ENCODE measurements around the gene DOCK11.
"Not testable (repeated sequence)": the region's sequence is repeated elsewhere in the genome, so short reads cannot be mapped to it uniquely, and the experiment has no call there.

DOCK11 gene

DNA sequence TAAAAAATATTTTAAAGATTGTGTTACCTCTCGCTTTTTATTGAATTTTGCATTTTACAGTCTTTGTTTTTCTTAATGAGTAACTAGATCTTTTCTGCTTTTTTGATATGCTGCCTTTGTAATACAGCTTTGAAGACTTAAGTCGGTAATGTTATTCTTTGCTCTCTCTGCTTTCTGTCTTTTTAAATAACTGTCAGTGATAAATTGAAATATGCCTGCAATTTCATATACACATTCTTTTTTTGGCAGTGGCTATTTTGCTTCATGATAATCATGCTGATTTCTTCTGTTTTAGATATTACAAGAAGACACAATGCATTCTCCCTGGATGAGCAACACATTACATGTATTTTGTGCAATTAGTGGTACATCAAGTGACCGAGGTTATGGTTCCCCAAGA is 189.8 kb downstream of the DOCK11 start:
- DNase-seq (ENCODE audit: low read depth in 3 of 3, low spot score in 1 of 3) = no peak

- no peak for DNase-seq (ENCODE audit: low read depth in 3 of 3, low spot score in 1 of 3)
Measured at GRCh38 chrX:118688935-118689334, 193.3 kb downstream of the DOCK11 start.

GRCh38 chrX:118693843-118694242 is 198.2 kb downstream of the DOCK11 start:
- no peak for DNase-seq (ENCODE audit: low read depth in 3 of 3, low spot score in 1 of 3)

DNA sequence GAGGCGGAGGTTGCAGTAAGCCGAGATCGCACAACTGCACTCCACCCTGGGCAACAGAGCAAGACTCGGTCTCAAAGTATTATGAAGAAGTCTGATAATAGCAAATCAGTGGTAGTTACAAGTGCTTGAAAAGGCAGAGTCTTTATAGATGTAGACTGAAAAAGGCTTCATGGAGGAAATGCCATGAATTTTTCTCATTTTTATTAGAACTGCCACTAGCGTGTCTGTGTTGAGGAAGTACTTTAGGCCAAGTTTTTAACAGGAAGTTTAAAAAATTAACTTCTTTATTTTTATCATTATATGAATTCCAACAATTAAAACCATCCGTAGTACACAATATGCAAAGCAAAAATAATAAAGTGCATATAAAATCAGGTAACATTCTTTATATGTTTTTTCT is 199.0 kb downstream of the DOCK11 start:
- no peak for DNase-seq (ENCODE audit: low read depth in 3 of 3, low spot score in 1 of 3)

- DNase-seq (ENCODE audit: low read depth in 3 of 3, low spot score in 1 of 3) = no peak
Measured at GRCh38 chrX:118698516-118699170, 203.0 kb downstream of the DOCK11 start.

DNA sequence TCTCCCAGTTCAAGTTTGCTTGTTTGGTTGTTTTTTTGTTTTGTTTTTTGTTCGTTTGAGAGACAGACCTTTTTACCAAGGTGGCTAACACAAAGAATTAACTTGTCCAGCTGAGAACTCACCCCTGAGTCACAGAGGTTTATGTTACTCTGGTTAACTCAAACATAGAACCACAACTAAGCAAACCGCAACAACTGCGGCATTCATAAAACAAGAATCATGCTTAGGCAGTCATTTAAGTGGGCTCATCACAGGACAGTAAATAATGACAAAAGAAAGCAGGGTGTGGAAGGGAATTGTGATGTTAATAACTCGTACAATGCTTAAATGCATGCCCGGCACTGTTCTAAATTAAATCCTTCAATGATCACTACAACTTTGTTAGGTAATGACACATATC is 207.1 kb downstream of the DOCK11 start:
- DNase-seq (ENCODE audit: low read depth in 3 of 3, low spot score in 1 of 3) = no peak

DNA sequence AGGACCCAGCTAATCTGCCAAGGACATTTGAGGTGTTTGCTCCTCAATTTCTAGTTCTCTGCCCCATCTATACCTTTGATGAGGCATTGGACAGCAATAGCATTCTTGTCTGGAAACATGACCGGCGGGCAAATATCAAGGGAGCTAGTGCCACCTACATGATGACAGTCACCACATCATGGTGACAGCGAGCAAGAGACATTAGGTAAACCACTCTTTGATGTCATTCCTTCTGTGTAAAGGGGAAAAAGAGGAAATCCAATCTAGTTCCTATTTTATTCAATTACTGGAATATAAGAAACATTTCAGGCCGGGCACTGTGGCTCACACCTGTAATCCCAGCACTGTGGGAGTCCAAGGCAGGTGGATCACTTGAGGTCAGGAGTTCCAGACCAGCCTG is 211.1 kb downstream of the DOCK11 start:
- DNase-seq (ENCODE audit: low read depth in 3 of 3, low spot score in 1 of 3) = no peak

DNA sequence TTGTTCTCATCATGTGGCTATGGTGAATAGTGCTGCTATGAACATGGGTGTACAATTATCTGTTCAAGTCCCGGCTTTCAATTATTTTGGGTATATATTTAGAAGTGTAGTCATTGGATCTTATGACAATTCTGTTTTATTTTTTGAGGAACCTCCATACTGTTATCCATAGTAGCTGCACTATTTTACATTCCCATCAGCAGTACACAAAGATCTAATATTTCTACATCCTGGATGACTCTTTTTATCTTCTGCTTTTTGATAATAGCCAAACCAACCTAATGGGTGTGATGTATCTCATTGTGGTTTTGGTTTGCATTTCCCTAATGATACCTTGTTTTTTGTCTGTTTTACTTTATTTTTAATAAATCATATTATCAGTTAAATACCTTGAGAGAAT is 218.9 kb downstream of the DOCK11 start:
- DNase-seq (ENCODE audit: low read depth in 3 of 3, low spot score in 1 of 3) = no peak

DNA sequence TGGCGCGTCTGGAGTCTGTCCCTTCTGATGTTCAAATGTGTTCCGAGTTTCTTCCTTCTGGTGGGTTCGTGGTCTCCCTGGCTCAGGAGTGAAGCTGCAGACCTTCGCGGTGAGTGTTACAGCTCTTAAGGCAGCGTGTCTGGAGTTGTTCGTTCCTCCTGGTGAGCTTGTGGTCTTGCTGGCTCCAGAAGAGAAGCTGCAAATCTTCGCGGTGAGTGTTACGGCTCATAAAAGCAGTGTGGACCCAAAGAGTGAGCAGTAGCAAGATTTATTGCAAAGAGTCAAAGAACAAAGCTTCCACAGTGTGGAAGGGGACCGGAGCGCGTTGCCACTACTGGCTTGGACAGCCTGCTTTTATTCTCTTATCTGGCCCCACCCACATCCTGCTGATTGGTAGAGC is 220.3 kb downstream of the DOCK11 start:
- not testable (repeated sequence) for DNase-seq (ENCODE audit: low read depth in 3 of 3, low spot score in 1 of 3)

GRCh38 chrX:118716833-118717232 is 221.2 kb downstream of the DOCK11 start:
- DNase-seq (ENCODE audit: low read depth in 3 of 3, low spot score in 1 of 3) = not testable (repeated sequence)

- no peak for DNase-seq (ENCODE audit: low read depth in 3 of 3, low spot score in 1 of 3)
Measured at GRCh38 chrX:118717678-118718391, 222.2 kb downstream of the DOCK11 start.

GRCh38 chrX:118718737-118719136 is 223.1 kb downstream of the DOCK11 start:
- DNase-seq (ENCODE audit: low read depth in 3 of 3, low spot score in 1 of 3) = no peak

- DNase-seq (ENCODE audit: low read depth in 3 of 3, low spot score in 1 of 3) = no peak
Measured at GRCh38 chrX:118720058-118720707, 224.6 kb downstream of the DOCK11 start.

DNA sequence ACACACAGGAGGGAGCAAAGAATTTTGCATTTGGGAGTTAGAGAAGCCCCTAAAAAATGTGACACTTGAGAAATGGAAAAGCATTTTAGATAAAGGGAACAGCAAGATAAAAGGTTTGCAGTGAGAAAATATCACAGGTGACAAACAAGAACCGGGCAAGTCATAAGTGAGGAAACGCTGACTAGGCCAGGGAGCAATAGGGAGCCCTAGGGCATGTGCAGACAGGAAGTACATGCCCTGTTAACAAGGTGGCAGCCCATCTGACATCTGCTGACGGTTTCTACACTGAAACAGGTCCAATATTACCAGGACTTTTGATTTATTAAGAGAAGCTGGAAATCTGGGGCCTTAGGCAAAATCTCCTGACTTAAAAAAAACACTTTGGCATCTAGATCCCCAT is 227.8 kb downstream of the DOCK11 start:
- DNase-seq (ENCODE audit: low read depth in 3 of 3, low spot score in 1 of 3) = no peak

DNA sequence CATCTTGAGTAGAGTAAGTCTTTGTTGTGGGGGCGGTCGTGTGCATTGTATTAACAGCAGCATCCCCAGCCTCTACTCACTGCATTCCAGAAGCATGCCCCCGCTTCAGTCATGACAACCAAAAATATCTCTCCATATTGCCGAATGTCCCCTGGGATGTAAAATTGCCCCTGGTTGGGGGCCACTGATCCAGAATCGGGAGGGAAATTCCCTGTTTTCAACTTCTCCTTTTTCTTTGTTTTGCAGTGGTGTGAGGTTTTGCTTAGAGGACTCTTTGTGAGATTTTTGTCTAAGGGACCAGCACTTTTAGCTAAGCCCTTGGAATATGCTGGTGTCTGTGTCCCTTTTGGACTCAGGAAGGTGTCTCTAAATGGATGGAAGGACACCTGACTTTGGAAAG is 228.8 kb downstream of the DOCK11 start:
- no peak for DNase-seq (ENCODE audit: low read depth in 3 of 3, low spot score in 1 of 3)

- DNase-seq (ENCODE audit: low read depth in 3 of 3, low spot score in 1 of 3) = no peak
Measured at GRCh38 chrX:118724775-118725174, 229.2 kb downstream of the DOCK11 start.

GRCh38 chrX:118726396-118726795 is 230.8 kb downstream of the DOCK11 start:
- no peak for DNase-seq (ENCODE audit: low read depth in 3 of 3, low spot score in 1 of 3)

- DNase-seq (ENCODE audit: low read depth in 3 of 3, low spot score in 1 of 3) = no peak
Measured at GRCh38 chrX:118726887-118727685, 231.5 kb downstream of the DOCK11 start, which contains the start of gene IL13RA1. Gene IL13RA1, plus strand, starts transcription at chrX:118727606. Its CDS starts 33 bp downstream, at chrX:118727639.

DNA sequence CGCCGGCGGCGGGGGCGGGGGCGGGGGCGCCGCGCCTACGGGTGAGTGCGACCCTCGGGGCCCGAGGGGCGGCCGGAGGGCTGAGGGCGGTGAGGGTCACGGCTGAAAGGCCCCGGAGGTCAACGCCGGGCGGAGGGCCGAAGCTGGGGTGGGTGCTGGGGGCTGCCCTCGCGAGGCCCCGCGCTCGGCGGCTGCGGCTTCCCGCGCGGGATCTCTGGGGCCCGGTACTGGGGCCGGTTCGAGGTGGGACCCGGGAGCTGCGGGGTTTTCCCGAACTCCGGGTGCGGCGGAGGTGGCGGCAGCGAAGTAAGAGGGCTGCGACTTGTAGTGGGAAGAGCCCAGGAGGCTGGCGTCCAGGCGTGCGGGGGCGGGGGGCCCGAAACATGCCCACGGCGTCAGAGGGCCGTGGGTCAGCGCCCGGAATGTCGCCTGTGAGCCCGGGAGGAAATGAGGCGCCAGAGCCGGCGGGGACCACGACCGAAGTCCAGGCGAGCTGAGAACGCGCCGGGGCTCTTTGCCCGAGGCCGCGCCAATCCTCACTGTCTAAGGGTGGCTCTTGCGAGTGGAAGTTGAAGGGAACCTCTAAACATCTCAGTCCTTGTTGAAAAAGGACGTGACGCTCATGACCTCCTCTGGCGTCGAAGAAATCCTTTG is 232.2 kb downstream of the DOCK11 start:
- DNase-seq (ENCODE audit: low read depth in 3 of 3, low spot score in 1 of 3) = no peak

DNA sequence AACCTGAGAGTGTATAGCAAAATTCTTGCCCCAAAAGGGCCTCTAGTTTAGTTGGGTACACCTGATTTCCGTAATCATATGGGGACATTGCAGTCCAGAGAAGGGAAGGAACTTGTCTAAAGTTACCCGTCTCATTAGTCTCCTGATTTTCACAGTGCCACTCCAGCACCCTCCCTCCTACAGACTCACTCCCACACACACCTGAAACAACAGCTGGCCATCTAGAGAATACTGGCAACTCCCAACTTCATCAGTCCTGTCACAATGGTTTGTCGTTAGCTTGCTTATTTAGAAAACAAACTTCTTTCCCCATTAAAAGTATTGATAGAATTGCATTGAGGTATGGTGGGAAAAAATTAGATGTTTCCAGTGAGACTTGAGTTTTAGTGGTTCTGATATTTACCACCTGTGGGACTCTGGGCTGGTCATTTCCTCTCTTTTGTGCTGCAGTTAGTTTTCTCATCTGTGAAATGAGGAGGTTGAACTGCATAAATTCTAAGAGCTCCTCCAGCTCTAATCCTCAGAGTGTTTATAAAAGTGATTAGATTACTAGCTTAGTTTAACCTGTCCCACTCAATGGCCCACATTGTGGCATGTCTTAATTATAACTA is 233.5 kb downstream of the DOCK11 start:
- DNase-seq (ENCODE audit: low read depth in 3 of 3, low spot score in 1 of 3) = no peak
